ENCODE results near the gene IQCC.

Gene IQCC

GRCh38 chr1:32180186-32181060, 25.0 kb upstream of the IQCC start:
- Histone ChIP-seq H3K4me1 (ENCODE audit: control insufficient read depth, insufficient read depth, low read length) (peaks cover 27% of the 10 kb centered on the region), H3K9me3 (ENCODE audit: control insufficient read depth, insufficient read depth, low read depth, low read length) (no peaks in the 10 kb centered on the region), H3K27ac (ENCODE audit: low read depth, low read length) (peak overlapping the region; percentile 94; the same call in 1 of the 2 replicates), H3K9ac (ENCODE audit: low read length) (peak overlapping the region; percentile 93), H3K36me3 (ENCODE audit: control insufficient read depth, insufficient read depth, low read length) (peaks cover 40% of the 10 kb centered on the region), H3K27me3 (ENCODE audit: control insufficient read depth, insufficient read depth, low read length) (no peaks in the 10 kb centered on the region), H3K4me3 (ENCODE audit: low read depth, low read length) (peak overlapping the region; percentile 78)

GRCh38 chr1:32181065-32181464, 24.4 kb upstream of the IQCC start:
- Histone ChIP-seq H3K36me3 (ENCODE audit: control insufficient read depth, insufficient read depth, low read length) (peaks cover 46% of the 10 kb centered on the region), H3K9ac (ENCODE audit: low read length) (no peak overlapping the region), H3K27ac (ENCODE audit: low read depth, low read length) (no peak overlapping the region), H3K4me1 (ENCODE audit: control insufficient read depth, insufficient read depth, low read length) (peaks cover 27% of the 10 kb centered on the region), H3K4me3 (ENCODE audit: low read depth, low read length) (peak overlapping the region; percentile 78), H3K27me3 (ENCODE audit: control insufficient read depth, insufficient read depth, low read length) (no peaks in the 10 kb centered on the region), H3K9me3 (ENCODE audit: control insufficient read depth, insufficient read depth, low read depth, low read length) (no peaks in the 10 kb centered on the region)

GRCh38 chr1:32181563-32181962, 23.9 kb upstream of the IQCC start:
- Histone ChIP-seq H3K27ac (ENCODE audit: low read depth, low read length) (no peak overlapping the region), H3K9ac (ENCODE audit: low read length) (no peak overlapping the region), H3K27me3 (ENCODE audit: control insufficient read depth, insufficient read depth, low read length) (no peaks in the 10 kb centered on the region), H3K4me1 (ENCODE audit: control insufficient read depth, insufficient read depth, low read length) (peaks cover 27% of the 10 kb centered on the region), H3K36me3 (ENCODE audit: control insufficient read depth, insufficient read depth, low read length) (peaks cover 51% of the 10 kb centered on the region), H3K4me3 (ENCODE audit: low read depth, low read length) (no peak overlapping the region), H3K9me3 (ENCODE audit: control insufficient read depth, insufficient read depth, low read depth, low read length) (no peaks in the 10 kb centered on the region)

- H3K27ac ChIP-seq (ENCODE audit: low read depth, low read length) = no peak overlapping the region
- H3K9me3 ChIP-seq (ENCODE audit: control insufficient read depth, insufficient read depth, low read depth, low read length) = no peaks in the 10 kb centered on the region
- H3K9ac ChIP-seq (ENCODE audit: low read length) = no peak overlapping the region
- H3K4me3 ChIP-seq (ENCODE audit: low read depth, low read length) = no peak overlapping the region
- H3K27me3 ChIP-seq (ENCODE audit: control insufficient read depth, insufficient read depth, low read length) = no peaks in the 10 kb centered on the region
- H3K4me1 ChIP-seq (ENCODE audit: control insufficient read depth, insufficient read depth, low read length) = peaks cover 27% of the 10 kb centered on the region
- H3K36me3 ChIP-seq (ENCODE audit: control insufficient read depth, insufficient read depth, low read length) = peaks cover 56% of the 10 kb centered on the region
Observed at GRCh38 chr1:32182060-32182459, 23.4 kb upstream of the IQCC start.

GRCh38 chr1:32184650-32185049, 20.8 kb upstream of the IQCC start:
- Histone ChIP-seq H3K9ac (ENCODE audit: low read length) (no peak overlapping the region), H3K9me3 (ENCODE audit: control insufficient read depth, insufficient read depth, low read depth, low read length) (no peaks in the 10 kb centered on the region), H3K36me3 (ENCODE audit: control insufficient read depth, insufficient read depth, low read length) (peaks cover 81% of the 10 kb centered on the region), H3K27ac (ENCODE audit: low read depth, low read length) (no peak overlapping the region), H3K4me3 (ENCODE audit: low read depth, low read length) (no peak overlapping the region), H3K27me3 (ENCODE audit: control insufficient read depth, insufficient read depth, low read length) (no peaks in the 10 kb centered on the region), H3K4me1 (ENCODE audit: control insufficient read depth, insufficient read depth, low read length) (peaks cover 11% of the 10 kb centered on the region; the same call in 1 of the 2 replicates)

GRCh38 chr1:32186077-32186476, 19.4 kb upstream of the IQCC start:
- H3K9me3 ChIP-seq (ENCODE audit: control insufficient read depth, insufficient read depth, low read depth, low read length) = no peaks in the 10 kb centered on the region
- H3K4me1 ChIP-seq (ENCODE audit: control insufficient read depth, insufficient read depth, low read length) = peaks cover 4% of the 10 kb centered on the region; the same call in 1 of the 2 replicates
- peak overlapping the region; percentile 68; the same call in 1 of the 2 replicates for H3K27ac ChIP-seq (ENCODE audit: low read depth, low read length)
- H3K27me3 ChIP-seq (ENCODE audit: control insufficient read depth, insufficient read depth, low read length) = no peaks in the 10 kb centered on the region
- H3K36me3 ChIP-seq (ENCODE audit: control insufficient read depth, insufficient read depth, low read length) = peaks cover 89% of the 10 kb centered on the region
- peak overlapping the region; percentile 35 for H3K9ac ChIP-seq (ENCODE audit: low read length)
- no peak overlapping the region for H3K4me3 ChIP-seq (ENCODE audit: low read depth, low read length)

- Histone ChIP-seq H3K4me1 (ENCODE audit: control insufficient read depth, insufficient read depth, low read length) (no peaks in the 10 kb centered on the region), H3K27ac (ENCODE audit: low read depth, low read length) (peak overlapping the region; percentile 68; the same call in 1 of the 2 replicates), H3K9ac (ENCODE audit: low read length) (peak overlapping the region; percentile 35)
Observed at GRCh38 chr1:32186491-32186890, 19.0 kb upstream of the IQCC start.

GRCh38 chr1:32187850-32188249, 17.6 kb upstream of the IQCC start:
- Histone ChIP-seq H3K27me3 (ENCODE audit: control insufficient read depth, insufficient read depth, low read length) (no peaks in the 10 kb centered on the region), H3K9me3 (ENCODE audit: control insufficient read depth, insufficient read depth, low read depth, low read length) (no peaks in the 10 kb centered on the region), H3K9ac (ENCODE audit: low read length) (no peak overlapping the region), H3K27ac (ENCODE audit: low read depth, low read length) (no peak overlapping the region), H3K4me1 (ENCODE audit: control insufficient read depth, insufficient read depth, low read length) (no peaks in the 10 kb centered on the region), H3K4me3 (ENCODE audit: low read depth, low read length) (no peak overlapping the region), H3K36me3 (ENCODE audit: control insufficient read depth, insufficient read depth, low read length) (peaks cover 90% of the 10 kb centered on the region)

More at GRCh38 chr1:32186491-32186890, 19.0 kb upstream of the IQCC start:
- H3K27me3 ChIP-seq (ENCODE audit: control insufficient read depth, insufficient read depth, low read length) = no peaks in the 10 kb centered on the region
- no peaks in the 10 kb centered on the region for H3K9me3 ChIP-seq (ENCODE audit: control insufficient read depth, insufficient read depth, low read depth, low read length)
- H3K4me3 ChIP-seq (ENCODE audit: low read depth, low read length) = no peak overlapping the region
- peaks cover 89% of the 10 kb centered on the region for H3K36me3 ChIP-seq (ENCODE audit: control insufficient read depth, insufficient read depth, low read length)

- Histone ChIP-seq H3K27me3 (ENCODE audit: control insufficient read depth, insufficient read depth, low read length) (no peaks in the 10 kb centered on the region), H3K4me3 (ENCODE audit: low read depth, low read length) (no peak overlapping the region), H3K9ac (ENCODE audit: low read length) (no peak overlapping the region), H3K9me3 (ENCODE audit: control insufficient read depth, insufficient read depth, low read depth, low read length) (no peaks in the 10 kb centered on the region), H3K27ac (ENCODE audit: low read depth, low read length) (no peak overlapping the region), H3K36me3 (ENCODE audit: control insufficient read depth, insufficient read depth, low read length) (peaks cover 100% of the 10 kb centered on the region), H3K4me1 (ENCODE audit: control insufficient read depth, insufficient read depth, low read length) (no peaks in the 10 kb centered on the region)
Observed at GRCh38 chr1:32192220-32192948, 13.1 kb upstream of the IQCC start.

- H3K36me3 ChIP-seq (ENCODE audit: control insufficient read depth, insufficient read depth, low read length) = peaks cover 86% of the 10 kb centered on the region
- no peak overlapping the region for H3K4me3 ChIP-seq (ENCODE audit: low read depth, low read length)
- no peak overlapping the region for H3K9ac ChIP-seq (ENCODE audit: low read length)
- H3K9me3 ChIP-seq (ENCODE audit: control insufficient read depth, insufficient read depth, low read depth, low read length) = no peaks in the 10 kb centered on the region
- H3K4me1 ChIP-seq (ENCODE audit: control insufficient read depth, insufficient read depth, low read length) = peaks cover 11% of the 10 kb centered on the region
- no peaks in the 10 kb centered on the region for H3K27me3 ChIP-seq (ENCODE audit: control insufficient read depth, insufficient read depth, low read length)
- no peak overlapping the region for H3K27ac ChIP-seq (ENCODE audit: low read depth, low read length)
Observed at GRCh38 chr1:32194984-32195383, 10.5 kb upstream of the IQCC start.

- peaks cover 81% of the 10 kb centered on the region for H3K36me3 ChIP-seq (ENCODE audit: control insufficient read depth, insufficient read depth, low read length)
- H3K9ac ChIP-seq (ENCODE audit: low read length) = no peak overlapping the region
- H3K4me3 ChIP-seq (ENCODE audit: low read depth, low read length) = no peak overlapping the region
- no peaks in the 10 kb centered on the region for H3K27me3 ChIP-seq (ENCODE audit: control insufficient read depth, insufficient read depth, low read length)
- peaks cover 13% of the 10 kb centered on the region for H3K4me1 ChIP-seq (ENCODE audit: control insufficient read depth, insufficient read depth, low read length)
- no peak overlapping the region for H3K27ac ChIP-seq (ENCODE audit: low read depth, low read length)
- H3K9me3 ChIP-seq (ENCODE audit: control insufficient read depth, insufficient read depth, low read depth, low read length) = no peaks in the 10 kb centered on the region
Observed at GRCh38 chr1:32195531-32195930, 9.9 kb upstream of the IQCC start.

All from HUES6 (cell line).